HG02981 (cell line): ENCODE data around the gene NSMF.
"Not testable (repeated sequence)": the region's sequence is repeated elsewhere in the genome, so short reads cannot be mapped to it uniquely, and the experiment has no call there.

Source experiments
- ATAC-seq: cut with Tn5 transposase; IDR thresholded peaks from one replicate; pipeline ENCODE4 v1.9.1; 2021; ENCODE audit warnings: mild to moderate bottlenecking, moderate library complexity; ENCODE audit not compliant: unreplicated experiment

NSMF gene

DNA sequence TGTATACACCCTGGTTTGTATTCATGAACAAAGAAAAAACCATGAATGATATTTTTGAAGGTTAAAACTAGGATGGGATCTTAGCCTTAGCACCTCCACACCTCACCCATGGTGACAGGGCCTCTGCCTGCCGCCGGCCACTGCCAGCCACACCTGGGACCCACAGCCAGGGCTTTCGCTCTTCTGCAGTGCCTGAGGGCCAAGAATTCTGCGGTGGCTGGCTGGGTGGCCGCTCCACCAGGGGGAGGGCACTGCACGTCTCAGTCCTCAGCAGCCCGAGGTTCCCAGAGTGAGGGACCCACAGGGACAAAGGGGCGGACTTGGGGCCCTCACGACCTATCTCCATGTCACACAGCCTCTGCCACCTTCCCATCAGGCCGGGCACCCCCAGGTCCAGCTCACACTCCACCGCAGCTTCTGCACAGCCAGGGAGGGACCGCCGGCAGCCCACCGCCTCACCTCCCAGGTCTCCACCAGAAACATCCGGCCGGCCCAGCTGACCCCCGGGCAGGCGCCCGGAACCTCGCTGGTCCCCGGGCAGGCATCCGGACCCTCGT lies 43.0 kb downstream of the NSMF start:
- no peak for ATAC-seq

DNA sequence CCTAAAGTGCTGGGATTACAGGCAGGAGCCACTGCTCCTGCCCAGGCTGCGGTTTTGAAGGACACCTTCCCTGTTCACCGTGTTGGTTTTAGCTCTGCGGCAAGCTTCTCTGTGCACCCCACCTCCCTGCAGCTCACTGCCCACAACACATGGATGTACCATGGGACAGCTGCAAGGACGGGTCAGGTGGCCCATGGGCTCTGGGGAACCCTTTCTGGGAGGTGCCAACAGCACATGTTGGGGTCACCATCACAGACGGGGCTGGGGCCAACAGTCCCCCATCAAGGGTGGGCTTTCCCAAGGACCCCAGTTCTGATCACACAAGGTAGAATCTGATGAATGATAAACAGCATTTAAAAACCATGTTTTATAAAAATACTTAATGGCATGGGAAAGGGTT lies 43.7 kb downstream of the NSMF start:
- ATAC-seq, result no peak

DNA sequence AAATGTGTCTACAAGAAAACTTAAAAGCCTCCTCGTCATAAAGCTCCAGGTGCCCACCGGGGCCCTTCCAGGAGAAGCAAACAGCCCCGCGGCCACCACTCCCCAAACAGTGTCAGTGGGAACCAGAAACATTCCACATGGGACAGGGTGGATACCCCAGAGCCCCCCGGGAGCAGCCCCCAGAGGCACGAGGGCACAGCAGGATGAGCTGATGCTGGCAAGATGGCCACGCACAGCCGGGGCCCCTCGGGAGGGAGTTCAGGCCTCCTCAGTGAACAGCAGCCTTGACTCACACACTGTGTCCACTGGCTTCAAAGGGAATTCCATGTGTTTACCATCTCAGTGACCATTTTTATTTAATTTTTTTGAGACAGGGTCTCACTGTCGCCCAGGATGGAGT lies 46.7 kb downstream of the NSMF start:
- ATAC-seq, result no peak

DNA sequence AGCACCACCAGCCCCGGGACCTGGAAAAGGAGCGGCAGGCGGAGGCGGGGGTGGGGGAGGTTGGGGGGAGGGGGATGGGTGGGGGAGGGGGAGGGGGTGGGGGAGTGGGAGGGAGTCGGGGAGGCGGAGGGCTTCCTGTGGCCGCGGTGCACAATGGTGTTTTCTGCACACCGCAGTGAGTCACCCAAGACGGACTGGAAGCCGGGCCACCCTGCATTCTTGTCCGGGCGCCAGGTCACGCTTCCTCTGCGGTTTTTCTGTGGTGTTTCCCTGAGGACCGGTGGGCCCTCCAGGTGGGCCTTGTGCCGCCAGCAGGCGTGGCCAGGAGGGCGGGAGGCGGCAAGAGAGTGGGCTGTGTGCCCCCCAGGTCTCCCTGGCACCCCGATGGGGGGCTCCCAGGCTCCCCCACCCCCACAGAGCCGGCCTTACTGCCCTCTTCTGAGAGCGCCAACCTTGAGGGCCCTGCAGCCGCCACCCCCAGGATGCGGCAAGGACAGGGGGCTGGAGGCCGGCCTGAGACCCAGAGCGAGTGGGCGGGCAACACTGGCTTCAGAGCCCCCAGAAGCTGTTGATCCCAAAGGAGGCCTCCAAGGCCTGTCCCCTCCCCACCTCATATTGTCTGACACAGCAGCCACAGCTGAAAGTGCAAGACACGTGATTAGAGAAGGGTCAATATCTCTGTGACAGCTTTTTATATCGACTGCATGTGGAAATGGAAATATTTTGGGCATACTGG lies 47.3 kb downstream of the NSMF start:
- no peak for ATAC-seq

DNA sequence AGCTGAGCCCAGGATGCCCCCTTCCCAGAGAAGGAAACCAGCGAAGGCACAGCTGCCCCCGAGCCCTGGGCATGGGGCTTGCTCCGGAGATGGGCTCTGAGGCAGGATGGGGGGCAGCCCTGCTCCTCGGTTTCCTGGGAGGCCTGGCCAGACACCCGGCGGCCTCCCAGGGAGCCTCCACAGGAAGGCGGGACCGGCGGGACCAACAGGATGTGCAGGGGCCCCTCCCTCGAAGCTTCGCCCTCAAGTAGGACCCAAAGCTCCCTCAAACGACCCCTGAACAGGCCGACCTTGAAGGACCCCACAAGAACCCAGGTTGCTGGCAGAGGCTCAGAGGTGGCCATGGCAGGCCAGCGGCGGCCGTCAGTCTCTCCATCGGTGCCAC lies 47.9 kb downstream of the NSMF start:
- ATAC-seq, result no peak

DNA sequence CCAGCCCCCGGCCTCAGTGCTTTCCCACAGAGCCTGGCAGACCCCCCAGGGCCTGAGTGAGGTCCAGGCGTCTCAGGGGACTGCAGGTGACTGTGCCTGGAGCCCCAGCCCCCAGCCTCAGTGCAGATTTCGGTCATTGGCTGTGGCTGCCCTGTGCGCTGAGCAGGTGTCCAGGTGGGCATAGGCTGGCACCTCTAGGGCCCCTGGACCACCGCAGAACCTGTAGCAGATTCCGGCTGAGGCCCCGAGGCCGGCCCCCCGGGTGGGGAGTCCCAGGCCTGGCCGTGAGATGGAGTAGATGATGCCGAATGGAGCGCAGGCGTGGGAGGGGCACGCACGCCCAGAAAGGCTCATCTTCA lies 48.3 kb downstream of the NSMF start:
- ATAC-seq, result no peak

DNA sequence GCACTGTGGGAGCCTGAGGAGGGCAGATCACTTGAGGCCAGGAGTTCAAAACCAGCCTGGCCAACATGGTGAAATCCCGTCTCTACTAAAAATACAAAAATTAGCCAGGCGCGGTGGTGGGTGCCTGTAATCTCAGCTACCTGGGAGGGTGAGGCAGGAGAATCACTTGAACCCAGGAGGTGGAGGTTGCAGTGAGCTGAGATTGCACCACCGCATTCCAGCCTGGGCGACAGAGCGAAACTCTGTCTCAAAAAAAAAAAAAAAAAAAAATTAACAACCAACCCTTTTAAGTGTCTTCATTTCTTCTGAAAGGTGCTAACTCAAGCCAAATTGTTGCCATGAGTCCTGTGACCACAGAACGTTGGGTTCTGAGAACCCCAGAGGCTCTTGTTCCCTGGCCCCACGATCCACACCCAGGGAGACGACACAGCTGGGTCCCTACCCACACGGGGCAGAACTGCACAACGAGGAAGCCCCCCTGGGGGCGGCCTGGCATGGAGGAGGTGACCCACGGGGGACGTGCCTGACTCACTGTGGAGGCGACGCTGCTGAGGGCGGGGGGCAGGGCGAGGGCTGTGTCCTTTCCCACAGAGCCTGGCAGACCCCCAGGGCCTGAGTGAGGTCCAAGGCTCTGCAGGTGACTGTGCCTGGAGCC lies 48.8 kb downstream of the NSMF start:
- not testable (repeated sequence) for ATAC-seq

DNA sequence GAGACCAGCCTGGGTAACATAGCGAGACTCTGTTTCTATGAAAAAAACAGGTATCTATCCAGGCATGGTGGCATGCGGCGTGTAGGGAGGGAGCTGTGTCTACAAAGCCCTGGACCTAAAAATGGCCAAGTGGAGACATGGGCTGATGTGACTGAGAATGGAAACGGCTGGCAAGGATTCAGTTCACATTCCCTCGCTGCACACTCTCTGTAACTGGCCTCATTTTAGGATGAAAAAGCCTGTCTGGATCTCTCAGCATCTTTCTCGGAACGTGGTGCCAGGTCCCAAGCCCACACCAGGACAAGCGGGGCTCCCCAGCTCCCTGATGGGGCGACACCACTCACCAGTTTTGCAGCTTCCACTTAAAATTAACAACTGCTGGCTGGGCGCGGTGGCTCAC lies 49.6 kb downstream of the NSMF start:
- ATAC-seq, result no peak

DNA sequence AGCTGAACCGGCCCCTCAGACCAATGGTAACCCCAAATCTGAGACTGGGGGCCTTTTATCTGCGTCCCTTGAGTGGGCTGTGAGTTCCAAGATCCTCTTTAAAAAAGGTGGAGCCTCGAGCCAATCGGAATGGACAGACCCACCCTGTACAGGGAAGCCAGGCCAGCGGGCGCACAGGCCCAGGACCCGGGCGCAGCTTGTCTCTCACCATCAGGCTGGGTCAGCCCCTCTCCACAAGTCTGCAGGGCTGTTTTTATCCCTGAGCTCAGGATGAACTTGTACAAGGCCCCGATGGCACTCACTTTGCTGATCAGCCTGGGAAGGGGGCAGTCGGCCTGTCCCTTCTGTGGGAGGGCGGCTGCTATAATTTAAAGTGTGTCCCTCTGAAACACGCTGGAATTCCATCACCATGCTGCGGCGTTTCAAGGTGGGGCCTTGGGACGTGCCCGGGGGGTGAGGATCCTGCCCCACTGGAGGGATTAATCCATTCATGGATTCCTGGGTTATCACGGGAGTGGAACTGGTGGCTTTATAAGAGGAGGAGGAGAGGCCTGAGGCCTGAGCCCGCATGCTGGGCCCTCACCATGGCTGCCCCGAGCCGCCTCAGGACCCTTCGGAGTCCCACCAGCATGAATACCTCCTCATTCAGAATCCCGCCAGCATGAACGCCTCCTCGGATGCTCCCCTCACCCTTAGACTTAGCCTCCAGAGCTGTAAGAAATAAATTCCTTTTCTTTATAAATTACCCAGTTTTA lies 50.3 kb downstream of the NSMF start:
- ATAC-seq, result no peak

DNA sequence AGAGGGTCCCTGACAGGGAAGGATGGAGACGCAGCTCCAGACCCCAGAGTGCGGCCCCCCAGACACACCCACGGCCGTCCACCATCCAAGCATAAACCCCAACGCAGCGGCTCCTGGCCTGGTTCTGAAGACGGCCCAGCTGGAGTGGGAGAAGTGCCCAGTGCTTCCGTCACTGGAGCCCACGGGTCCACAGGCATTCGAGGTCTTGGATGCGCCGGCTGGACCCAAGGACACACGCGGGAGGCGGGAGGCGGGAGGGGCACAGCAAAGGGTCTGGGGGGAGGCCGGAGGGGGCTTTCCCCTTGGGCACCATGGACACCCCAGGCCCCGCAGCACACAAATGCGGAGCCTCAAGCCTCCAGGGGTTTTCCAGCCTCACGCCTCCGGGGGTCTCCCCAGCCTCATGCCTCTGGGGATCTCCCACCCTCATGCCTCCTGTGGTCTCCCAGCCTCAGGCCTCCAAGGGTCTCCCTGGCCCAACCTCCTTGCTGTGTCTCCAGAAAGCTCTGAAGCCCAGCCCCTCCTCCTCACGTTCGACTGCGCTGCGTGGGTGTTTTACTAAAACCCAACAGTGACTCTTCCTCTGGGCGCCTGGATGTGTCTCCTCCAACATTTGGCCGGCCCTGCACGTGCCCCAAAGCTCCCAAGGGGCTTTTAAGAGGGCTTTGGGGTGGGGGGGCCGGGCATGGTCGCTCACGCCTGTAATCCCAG lies 51.4 kb downstream of the NSMF start:
- no peak for ATAC-seq

DNA sequence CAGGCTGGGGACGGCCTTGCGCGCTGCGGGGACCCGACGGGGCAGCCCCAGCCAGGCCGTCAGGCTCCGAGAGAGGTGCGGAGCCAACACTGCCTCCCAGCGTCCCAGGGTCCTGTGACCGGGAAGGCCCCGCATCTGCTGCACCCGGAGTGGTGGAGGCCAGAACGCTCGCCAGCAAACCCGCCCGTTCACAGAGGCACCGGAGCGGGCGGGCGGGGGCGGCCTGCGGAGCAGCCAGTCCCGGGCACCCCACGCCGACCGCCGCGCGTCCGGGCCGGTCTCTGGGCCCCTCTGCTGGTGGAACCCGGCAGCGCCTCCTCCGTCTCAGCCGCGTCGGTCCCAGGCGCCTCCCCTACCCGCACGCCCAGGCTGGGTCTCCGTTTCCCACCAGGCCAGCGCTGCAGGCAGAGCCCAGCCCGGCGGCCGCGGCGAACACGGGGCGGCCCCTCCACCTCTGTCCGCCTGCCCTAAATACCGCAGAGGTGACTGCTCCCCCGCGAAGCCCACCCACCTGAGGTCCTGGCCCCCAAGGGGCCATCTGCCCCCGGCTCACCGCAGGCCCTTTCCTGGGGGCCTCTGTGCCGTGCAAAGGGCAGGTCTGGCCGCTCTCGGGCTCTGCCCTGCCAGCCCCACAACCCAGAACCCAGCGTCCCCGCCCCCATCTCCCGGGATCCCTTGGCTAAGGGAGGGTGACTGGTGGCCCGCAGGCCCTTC lies 52.1 kb downstream of the NSMF start:
- no peak for ATAC-seq

DNA sequence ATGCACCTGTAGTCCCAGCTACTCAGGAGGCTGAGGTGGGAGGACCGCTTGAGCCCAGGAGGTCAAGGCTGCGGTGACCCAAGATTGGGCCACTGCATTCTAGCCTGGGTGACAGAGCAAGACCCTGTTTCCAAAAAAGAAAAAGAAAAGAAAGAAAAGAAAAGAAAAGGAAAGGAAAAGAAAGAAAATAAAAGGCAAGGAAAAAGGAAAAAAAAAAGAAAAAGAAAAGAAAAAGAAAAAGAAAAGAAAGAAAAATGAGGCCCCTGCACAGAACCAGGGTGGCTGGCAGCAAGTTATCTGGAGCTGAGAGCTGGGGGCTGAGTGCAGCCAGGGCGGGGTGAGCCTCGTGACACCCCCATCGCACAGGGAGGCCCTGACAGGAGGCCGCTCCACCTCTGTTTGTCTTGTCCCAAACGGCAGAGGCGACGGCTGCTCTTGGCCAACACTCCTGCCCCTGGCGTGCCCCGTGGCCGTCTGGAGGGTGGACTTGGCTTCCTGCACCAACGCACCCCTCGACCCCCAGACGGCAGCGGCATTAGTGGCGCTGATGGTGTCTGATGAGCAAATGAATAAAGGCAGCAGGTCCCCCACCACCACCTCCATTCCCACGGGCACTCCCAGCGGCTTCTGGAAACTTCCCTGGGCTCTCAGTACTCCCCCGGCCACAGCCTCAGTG lies 52.9 kb downstream of the NSMF start:
- ATAC-seq, result no peak

DNA sequence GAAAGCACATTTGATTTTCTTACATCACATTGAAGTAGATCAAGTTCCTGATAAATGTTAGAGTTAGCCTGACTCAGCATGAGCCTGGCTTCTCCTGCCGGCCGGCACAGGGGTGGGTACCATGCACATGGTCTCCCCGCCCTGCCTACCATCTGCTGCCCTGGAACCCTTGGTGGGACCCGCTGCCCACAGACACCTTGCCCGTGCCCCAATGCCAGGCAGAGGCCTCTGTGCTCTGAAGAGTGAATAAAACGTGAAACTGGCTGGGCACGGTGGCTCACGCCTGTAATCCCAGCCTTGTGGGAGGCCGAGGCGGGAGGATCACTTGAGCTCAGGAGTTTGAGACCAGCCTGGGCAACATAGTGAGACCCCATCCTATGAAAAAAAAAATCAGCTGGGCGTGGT lies 53.5 kb downstream of the NSMF start:
- ATAC-seq, result no peak

DNA sequence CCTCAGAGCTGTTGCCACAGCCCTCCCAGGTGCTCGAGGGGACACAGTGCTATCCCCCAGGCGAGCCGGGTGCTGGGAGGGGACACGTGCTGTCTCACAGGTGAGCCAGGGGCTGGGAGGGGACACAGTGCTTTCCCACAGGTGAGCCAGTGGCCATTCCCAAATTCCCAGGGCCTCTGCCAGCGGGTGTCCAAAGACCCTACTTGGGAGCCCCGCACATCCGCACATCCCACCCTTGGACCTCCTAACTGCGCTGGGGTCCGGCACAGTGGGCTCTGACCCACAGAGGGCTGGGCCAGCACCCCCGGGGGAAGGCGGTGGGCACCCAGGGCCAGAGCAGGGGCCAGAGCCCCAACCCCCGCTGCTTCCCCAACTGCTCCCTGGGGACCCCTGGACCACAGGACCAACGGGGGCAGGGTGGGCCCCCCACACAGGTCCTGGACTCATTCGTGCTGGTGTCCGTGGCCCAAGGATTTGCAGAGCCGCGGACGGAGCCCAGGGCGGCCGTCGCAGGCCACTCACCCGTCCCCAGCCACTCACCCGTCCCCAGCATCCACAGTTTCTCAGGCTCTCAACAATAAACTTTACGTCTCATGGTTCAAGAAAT lies 54.1 kb downstream of the NSMF start:
- no peak for ATAC-seq

DNA sequence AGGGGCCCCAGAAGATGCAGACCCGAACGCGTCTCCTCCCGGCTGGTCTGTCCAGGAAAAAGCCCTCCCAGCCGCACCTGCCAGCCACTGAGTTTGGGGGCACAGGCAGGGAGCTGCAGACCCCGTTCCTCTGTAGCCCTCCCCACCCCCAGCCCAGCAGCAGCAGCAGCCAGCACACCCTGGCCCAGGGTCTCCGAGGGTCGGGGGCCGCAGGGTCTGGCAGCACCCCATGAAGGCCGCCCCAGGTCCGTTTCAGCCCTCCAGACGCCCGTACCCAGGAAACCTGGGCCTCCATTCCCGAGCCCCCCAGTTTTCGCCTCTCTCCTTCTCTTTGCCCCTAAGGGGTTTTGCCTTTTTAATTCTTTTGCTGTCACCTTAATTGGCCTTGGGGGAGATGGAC lies 55.9 kb downstream of the NSMF start:
- no peak for ATAC-seq

DNA sequence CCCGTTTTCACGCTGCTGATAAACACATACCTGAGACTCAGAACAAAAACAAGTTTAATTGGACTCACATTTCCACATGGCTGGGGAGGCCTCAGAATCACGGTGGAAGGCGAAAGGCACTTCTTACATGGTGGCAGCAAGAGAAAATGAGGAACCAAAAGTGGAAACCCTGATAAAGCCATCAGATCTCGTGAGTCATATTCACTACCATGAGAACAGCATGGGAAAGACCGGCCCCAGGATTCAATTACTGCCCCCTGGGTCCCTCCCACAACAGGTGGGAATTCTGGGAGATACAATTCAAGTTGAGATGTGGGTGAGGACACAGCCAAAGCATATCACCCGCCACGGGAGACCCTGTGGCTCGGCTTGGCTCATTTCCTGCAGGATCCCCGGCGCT lies 56.4 kb downstream of the NSMF start:
- ATAC-seq, result no peak

DNA sequence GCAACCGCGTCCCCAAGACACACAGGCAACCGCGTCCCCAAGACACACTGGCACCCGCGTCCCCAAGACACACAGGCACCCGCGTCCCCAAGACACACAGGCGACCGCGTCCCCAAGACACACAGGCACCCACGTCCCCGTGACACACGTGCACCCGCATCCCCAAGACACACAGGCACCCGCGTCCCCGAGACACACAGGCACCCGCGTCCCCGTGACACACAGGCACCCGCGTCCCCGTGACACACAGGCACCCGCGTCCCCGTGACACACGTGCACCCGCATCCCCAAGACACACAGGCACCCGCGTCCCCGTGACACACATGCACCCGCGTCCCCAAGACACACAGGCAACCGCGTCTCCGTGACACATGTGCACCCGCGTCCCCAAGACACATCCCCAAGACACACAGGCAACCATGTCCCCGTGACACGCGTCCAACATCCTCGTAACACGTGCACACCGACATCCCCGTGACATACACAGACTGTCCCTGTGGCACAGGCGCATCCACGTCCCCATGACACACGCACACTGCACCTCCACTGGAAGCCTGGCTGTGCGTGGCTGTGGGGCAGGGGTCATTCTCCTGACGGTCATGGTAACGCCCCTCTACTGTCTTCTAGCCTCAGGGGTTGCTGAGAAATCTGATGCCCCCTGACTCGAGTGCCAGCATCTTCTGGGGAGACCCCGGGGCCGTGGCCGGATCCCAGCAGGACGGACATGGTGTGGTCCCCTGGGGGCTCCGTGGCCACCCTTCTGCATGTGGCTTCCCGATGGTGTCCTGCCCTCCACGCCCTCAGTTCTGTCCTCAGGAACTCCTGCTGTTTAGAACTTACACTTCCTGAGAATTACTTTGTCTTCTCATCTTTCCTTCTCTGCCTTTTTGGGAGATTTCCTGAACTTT lies 60.3 kb downstream of the NSMF start:
- no peak for ATAC-seq

DNA sequence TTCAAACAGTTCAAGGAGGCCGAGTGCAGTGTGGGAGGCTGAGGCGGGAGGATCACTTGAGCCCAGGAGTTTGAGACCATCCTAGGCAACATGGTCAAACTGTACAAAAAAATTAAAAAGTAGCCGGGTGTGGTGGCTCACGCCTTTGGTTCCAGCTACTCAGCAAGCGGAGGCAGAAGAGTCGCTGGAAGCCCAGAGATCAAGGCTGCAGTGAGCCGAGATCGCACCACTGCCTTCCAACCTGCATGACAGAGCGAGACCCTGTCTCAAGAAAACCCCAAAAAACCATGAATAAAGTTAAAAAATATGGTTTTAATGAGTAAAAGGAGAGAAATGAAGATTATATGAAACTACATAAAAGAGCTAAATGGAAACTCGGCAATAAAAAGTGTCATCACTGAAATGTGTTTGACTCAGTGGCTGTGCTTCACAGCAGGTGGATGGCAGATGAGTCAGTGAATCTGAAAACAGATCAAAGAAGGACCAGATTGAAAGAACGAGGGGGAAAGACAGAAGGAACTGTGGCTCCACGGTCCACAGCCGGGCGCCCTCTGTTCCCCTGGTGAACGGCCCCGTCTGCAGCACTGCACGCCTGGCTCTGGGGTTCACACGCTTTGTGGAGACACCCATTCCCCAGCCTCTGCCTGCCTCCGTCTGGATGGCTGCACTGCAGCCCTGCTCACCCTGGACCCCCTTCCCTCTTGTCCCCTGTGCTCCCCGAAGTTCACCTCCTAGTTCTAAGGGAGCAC lies 61.3 kb downstream of the NSMF start:
- ATAC-seq, result no peak
